Gastrocnemius medialis (tissue), 4 donors: Measurements from ENCODE around the gene NPAS2. TPM values are rescaled to one million over a fixed set of nuclear protein-coding genes. Genes with fewer than 3 reads are reported as not detected.
A peak's percentile ranks its signal among the peaks of the same experiment; 100 is the strongest.

Experiments
- ATAC-seq, 2 donors: fragments of 150-250 bp; one replicate each; pipeline ENCODE4 v1.9.1; 2016
- DNase-seq, 2 donors: peaks; one replicate each; pipeline ENCODE4 v3.0.0-alpha.2; 2019
- H3K27ac ChIP-seq, 4 donors: fragments of 200-600 bp; sonication (generic); 1 replicate in 1 of 4; 2 replicates in 3 of 4; pipeline ENCODE4 v1.5.1; 2016 to 2018; ENCODE audit warnings: mild to moderate bottlenecking in 2 of 4, moderate library complexity in 1 of 4
- H3K27me3 ChIP-seq, 3 donors: fragments of 200-600 bp; sonication (generic) in 2 of 3; 1 replicate in 1 of 3; 2 replicates in 2 of 3; pipeline versions ENCODE4 v1.5.1 to v1.6.0; 2016 to 2019; ENCODE audit warnings: mild to moderate bottlenecking in 1 of 3, moderate library complexity in 1 of 3
- H3K36me3 ChIP-seq, 2 donors: fragments of 200-600 bp; sonication (generic) in 1 of 2; one replicate each; pipeline ENCODE4 v1.5.1; 2017 to 2018
- H3K4me1 ChIP-seq, 2 donors: fragments of 200-600 bp; sonication (generic) in 1 of 2; one replicate each; pipeline ENCODE4 v1.5.1; 2016 to 2017; ENCODE audit warnings: mild to moderate bottlenecking in 2 of 2
- H3K4me3 ChIP-seq, 4 donors: fragments of 200-600 bp; sonication (generic) in 3 of 4; 1 replicate in 1 of 4; 2 replicates in 3 of 4; pipeline ENCODE4 v1.5.1; 2016 to 2019; ENCODE audit warnings: mild to moderate bottlenecking in 2 of 4
- H3K9me3 ChIP-seq, 3 donors: fragments of 200-600 bp; sonication (generic) in 2 of 3; 1 replicate in 1 of 3; 2 replicates in 2 of 3; pipeline ENCODE4 v1.5.1; 2016 to 2019
- POLR2A ChIP-seq, 2 donors: fragments of 450-650 bp; IDR thresholded peaks; one replicate each; pipeline ENCODE4 v1.6.1; 2017; ENCODE audit warnings: antibody characterized with exemption in 2 of 2, mild to moderate bottlenecking in 2 of 2, moderate library complexity in 2 of 2
- in situ Hi-C, 4 donors: fragments of 200-750 bp; cut with MboI; loops; one replicate each; pipeline versions ENCODE4 v1.15.0 to v1.8.0; 2017; ENCODE audit warnings: low sequenced_read_pairs in 4 of 4
- intact Hi-C: fragments of 100-400 bp; cut with DNase I; formaldehyde crosslinking; loops from one replicate; pipeline ENCODE4 v1.15.1; 2023; ENCODE audit warnings: low total_unique reads
- total RNA-seq, 4 donors: library from RNA; depleted of rRNA; stranded (reverse); fragments of >200 nt; gene quantifications; one replicate each; pipeline versions ENCODE4 v1.1.0 to v1.2.3, GENCODE V29; 2016
- TF ChIP-seq, protein P1 (sequence below), 5 experiments: fragments of 450-650 bp in 3 of 5; fragments of 200-600 bp in 2 of 5; sonication (generic) in 2 of 5; IDR thresholded peaks in 4 of 5; conservative IDR thresholded peaks in 1 of 5; 1 replicate in 4 of 5; 2 replicates in 1 of 5; pipeline ENCODE4 v1.5.1; 2016 to 2019; ENCODE audit warnings: antibody characterized with exemption in 5 of 5, mild to moderate bottlenecking in 3 of 5, moderate library complexity in 3 of 5

The NPAS2 gene
- total RNA-seq, 4 donors from 2014 or later: 11.4 to 48.2 (median 36.6) TPM

DNA sequence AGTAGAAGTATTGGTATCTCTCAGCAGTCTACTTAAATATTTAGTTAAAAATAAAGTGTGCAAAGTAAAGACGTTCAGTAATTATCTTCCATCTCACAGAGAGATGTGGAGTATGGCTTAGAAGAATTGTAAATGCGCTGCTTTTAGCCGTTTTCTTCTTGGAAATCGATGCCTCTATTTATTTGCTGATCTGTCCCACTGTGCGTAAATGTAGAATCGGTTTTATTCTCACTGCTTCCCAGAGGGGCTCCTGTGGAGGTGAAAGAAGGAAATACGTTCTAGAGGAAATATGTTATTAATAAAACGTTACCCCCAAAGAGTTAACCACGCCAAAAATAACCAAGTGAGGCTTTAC is 1.9 kb downstream of the NPAS2 start:
- TF ChIP-seq, protein P1, sequence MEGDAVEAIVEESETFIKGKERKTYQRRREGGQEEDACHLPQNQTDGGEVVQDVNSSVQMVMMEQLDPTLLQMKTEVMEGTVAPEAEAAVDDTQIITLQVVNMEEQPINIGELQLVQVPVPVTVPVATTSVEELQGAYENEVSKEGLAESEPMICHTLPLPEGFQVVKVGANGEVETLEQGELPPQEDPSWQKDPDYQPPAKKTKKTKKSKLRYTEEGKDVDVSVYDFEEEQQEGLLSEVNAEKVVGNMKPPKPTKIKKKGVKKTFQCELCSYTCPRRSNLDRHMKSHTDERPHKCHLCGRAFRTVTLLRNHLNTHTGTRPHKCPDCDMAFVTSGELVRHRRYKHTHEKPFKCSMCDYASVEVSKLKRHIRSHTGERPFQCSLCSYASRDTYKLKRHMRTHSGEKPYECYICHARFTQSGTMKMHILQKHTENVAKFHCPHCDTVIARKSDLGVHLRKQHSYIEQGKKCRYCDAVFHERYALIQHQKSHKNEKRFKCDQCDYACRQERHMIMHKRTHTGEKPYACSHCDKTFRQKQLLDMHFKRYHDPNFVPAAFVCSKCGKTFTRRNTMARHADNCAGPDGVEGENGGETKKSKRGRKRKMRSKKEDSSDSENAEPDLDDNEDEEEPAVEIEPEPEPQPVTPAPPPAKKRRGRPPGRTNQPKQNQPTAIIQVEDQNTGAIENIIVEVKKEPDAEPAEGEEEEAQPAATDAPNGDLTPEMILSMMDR (IDR thresholded peaks at IDR 0.05 in 4 of 5, conservative IDR thresholded peaks at IDR 0.05 in 1 of 5): no peak
- no peak for TF ChIP-seq POLR2A (IDR thresholded peaks at IDR 0.05)
- Histone ChIP-seq H3K4me3 (peak overlapping the region; percentile 73 to 82 (median 76)), H3K27ac (peak overlapping the region; percentile 76 to 92 (median 88)), H3K4me1 (peaks cover 37 to 43% of the 10 kb centered on the region in 2 donors), H3K9me3 (no peaks in the 10 kb centered on the region), H3K27me3 (no peaks in the 10 kb centered on the region), H3K36me3 (no peaks in the 10 kb centered on the region)
- in situ Hi-C loops: no loop called here
- intact Hi-C loops: loop anchor here (2.0 to 10.0 kb wide), 4 partner anchors 89 to 483 kb away; partner anchors contain the start of genes RNF149 and TBC1D8
- no peak for ATAC-seq
- no peak for DNase-seq

DNA sequence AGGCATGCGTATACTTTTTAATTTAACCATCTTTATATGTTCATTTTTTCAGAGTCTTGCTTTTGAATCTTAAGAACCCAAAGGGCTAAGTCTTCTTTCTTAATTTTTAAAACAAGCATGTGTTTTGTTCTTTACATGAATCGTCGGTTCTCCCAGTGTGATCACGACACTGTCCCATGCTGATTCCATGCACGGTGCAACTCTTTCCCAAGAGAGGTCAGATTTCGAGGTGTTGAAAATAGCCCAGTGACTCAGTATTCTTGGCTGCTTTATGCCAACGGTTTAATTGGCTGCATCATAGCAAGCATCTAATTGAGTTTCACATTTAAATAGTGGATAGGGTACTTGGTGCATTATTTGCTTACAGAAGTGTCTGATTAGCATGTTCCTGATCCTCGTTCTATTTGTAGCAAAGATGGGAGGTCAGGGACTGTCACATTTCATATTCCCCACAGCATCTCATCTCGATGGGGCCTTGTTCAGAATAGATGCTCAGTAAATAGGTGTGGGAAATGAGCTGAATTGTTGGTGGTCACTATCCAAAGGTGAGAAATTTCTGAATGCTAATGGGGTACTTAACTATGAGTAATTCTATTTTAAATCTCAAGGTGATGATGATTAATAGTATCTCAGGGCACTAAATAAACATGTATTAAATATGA is 2.8 kb downstream of the NPAS2 start:
- intact Hi-C loops: loop anchor here (5.0 to 10.0 kb wide), 2 partner anchors 290 to 482 kb away; partner anchors contain the start of gene RNF149
- Histone ChIP-seq H3K4me1 (peaks cover 37 to 43% of the 10 kb centered on the region in 2 donors), H3K27me3 (no peaks in the 10 kb centered on the region), H3K36me3 (no peaks in the 10 kb centered on the region), H3K4me3 (peak overlapping the region; percentile 73 to 82 (median 76)), H3K9me3 (no peaks in the 10 kb centered on the region), H3K27ac (peak overlapping the region; percentile 76 to 92 (median 88))
- in situ Hi-C loops: no loop called here
- ATAC-seq: peak; percentile 78 to 82
- DNase-seq: peak; percentile 74 to 80
- peak; percentile 61 to 74 for TF ChIP-seq POLR2A (IDR thresholded peaks at IDR 0.05)
- TF ChIP-seq, protein P1 (IDR thresholded peaks at IDR 0.05 in 4 of 5, conservative IDR thresholded peaks at IDR 0.05 in 1 of 5): no peak

DNA sequence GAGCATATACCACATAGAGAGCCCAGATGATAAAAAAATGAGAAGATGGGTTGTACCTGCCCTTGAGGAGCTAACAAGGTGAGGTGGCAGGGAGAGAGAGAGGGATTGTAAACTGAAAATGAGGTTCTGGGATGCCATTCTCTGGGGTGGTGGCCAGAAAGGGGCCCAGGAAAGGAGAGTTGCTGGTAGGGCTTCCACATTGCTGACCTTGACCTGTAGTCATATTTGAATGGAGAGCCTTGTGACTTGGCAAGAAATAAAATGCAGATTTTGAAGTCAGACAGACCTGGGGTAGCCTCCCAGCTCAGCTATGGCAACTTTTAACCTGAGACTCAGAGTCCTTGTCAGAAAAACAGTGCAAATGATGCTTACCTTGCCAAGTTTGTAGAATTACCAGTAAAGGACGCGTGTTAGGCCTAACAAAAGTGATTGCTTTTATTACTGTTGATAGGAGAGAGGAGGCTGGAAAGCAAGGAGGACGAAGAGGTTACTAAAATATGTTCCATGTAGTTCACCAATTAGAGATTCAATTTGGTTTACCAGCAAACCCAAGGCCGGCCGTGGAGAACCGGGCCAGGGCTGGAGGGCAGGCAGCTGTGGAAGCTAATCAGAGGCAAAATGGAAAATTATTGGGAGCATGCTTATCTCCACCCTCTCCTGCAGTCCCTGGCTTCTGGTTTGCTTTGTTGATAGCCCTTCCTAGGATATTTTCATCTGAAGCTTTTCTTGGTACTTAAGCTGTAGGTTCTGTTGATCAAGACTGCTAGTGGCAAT is 3.9 kb downstream of the NPAS2 start:
- H3K4me3 ChIP-seq: no peak overlapping the region
- no peaks in the 10 kb centered on the region for H3K36me3 ChIP-seq
- H3K4me1 ChIP-seq: peaks cover 34 to 43% of the 10 kb centered on the region in 2 donors
- H3K27me3 ChIP-seq: no peaks in the 10 kb centered on the region
- intact Hi-C loops (loop anchor here (5.0 to 10.0 kb wide), 2 partner anchors 288 to 481 kb away; partner anchors contain the start of gene RNF149), in situ Hi-C loops (no loop called here)
- no peak for DNase-seq
- peak overlapping the region; percentile 76 to 92 (median 88) for H3K27ac ChIP-seq
- H3K9me3 ChIP-seq: no peaks in the 10 kb centered on the region
- TF ChIP-seq, protein P1 (IDR thresholded peaks at IDR 0.05 in 4 of 5, conservative IDR thresholded peaks at IDR 0.05 in 1 of 5): no peak
- TF ChIP-seq POLR2A (IDR thresholded peaks at IDR 0.05): no peak
- no peak for ATAC-seq

DNA sequence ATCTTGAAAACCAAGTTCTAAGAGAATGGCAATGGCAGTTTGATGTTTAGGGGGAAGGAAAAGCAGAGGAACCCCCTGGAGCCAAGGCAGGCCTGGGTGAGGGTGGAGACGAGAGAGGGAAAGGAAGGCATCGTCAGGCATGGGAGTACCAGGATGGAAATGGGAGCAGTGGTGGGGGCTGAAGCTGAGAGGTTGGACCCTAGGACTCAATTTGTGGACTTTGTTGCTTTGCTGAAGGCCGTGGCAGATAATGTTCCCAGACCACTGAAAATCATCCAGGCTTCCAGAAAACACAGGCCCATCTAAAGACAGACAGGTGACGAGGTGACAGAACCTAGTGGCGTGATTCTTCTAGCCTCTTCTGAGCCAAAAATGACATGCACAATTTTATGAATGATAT is 4.9 kb downstream of the NPAS2 start:
- no peaks in the 10 kb centered on the region for H3K36me3 ChIP-seq
- no peaks in the 10 kb centered on the region for H3K27me3 ChIP-seq
- TF ChIP-seq, protein P1 (IDR thresholded peaks at IDR 0.05 in 4 of 5, conservative IDR thresholded peaks at IDR 0.05 in 1 of 5): no peak
- TF ChIP-seq POLR2A (IDR thresholded peaks at IDR 0.05): no peak
- DNase-seq (no peak), ATAC-seq (no peak)
- peak overlapping the region in 3 of 4 donors; percentile 88 to 92 (median 89) for H3K27ac ChIP-seq
- H3K4me1 ChIP-seq: peaks cover 36 to 43% of the 10 kb centered on the region in 2 donors
- no peak overlapping the region for H3K4me3 ChIP-seq
- intact Hi-C loops (loop anchor here (5.0 to 10.0 kb wide), 2 partner anchors 287 to 480 kb away; partner anchors contain the start of gene RNF149), in situ Hi-C loops (no loop called here)
- H3K9me3 ChIP-seq: no peaks in the 10 kb centered on the region
